GM23248 (cell line): ENCODE data around the gene AGFG2. TPM values are rescaled to one million over a fixed set of nuclear protein-coding genes. Genes with fewer than 3 reads are reported as not detected.

Experiments
- DNase-seq: peaks from one replicate; pipeline ENCODE4 v3.0.0-alpha.2; 2015
- H2AFZ ChIP-seq: fragments of 200-600 bp; sonication (generic); 2 replicates; pipeline ENCODE4 v1.6.1; 2016; ENCODE audit warnings: antibody characterized with exemption
- H3F3A ChIP-seq: fragments of 200-600 bp; sonication (generic); 2 replicates; pipeline ENCODE4 v1.6.1; 2016; ENCODE audit warnings: mild to moderate bottlenecking, antibody characterized with exemption, mixed run types; ENCODE audit not compliant: insufficient read depth
- H3K27ac ChIP-seq: fragments of 200-600 bp; sonication (generic); 2 replicates; pipeline ENCODE4 v1.5.1; 2016; ENCODE audit warnings: mild to moderate bottlenecking
- H3K27me3 ChIP-seq: fragments of 200-600 bp; sonication (generic); replicated peaks from 2 replicates; pipeline ENCODE4 v1.6.1; 2016; ENCODE audit warnings: mild to moderate bottlenecking; ENCODE audit not compliant: insufficient read depth
- H3K36me3 ChIP-seq: fragments of 200-600 bp; sonication (generic); 2 replicates; pipeline ENCODE4 v1.6.1; 2016; ENCODE audit warnings: low read depth, mild to moderate bottlenecking
- H3K4me1 ChIP-seq: fragments of 200-600 bp; sonication (generic); 2 replicates; pipeline ENCODE4 v1.6.1; 2016; ENCODE audit warnings: mild to moderate bottlenecking; ENCODE audit not compliant: insufficient read depth
- H3K4me2 ChIP-seq: fragments of 200-600 bp; sonication (generic); one replicate; pipeline ENCODE4 v1.6.1; 2016; ENCODE audit warnings: mild to moderate bottlenecking; ENCODE audit not compliant: unreplicated experiment
- H3K4me3 ChIP-seq: fragments of 200-600 bp; sonication (generic); 2 replicates; pipeline ENCODE4 v1.5.1; 2016; ENCODE audit warnings: mild to moderate bottlenecking
- H3K79me2 ChIP-seq: fragments of 200-600 bp; sonication (generic); 2 replicates; pipeline ENCODE4 v1.6.1; 2016; ENCODE audit warnings: mild to moderate bottlenecking; ENCODE audit not compliant: insufficient read depth
- H3K9ac ChIP-seq: fragments of 200-600 bp; sonication (generic); 2 replicates; pipeline ENCODE4 v1.6.1; 2016; ENCODE audit warnings: mild to moderate bottlenecking
- H3K9me2 ChIP-seq: fragments of 200-600 bp; sonication (generic); 2 replicates; pipeline ENCODE4 v1.6.1; 2016; ENCODE audit warnings: mixed run types, mild to moderate bottlenecking, moderate library complexity; ENCODE audit not compliant: insufficient read depth
- H3K9me3 ChIP-seq: fragments of 200-600 bp; sonication (generic); one replicate; pipeline ENCODE4 v1.6.1; 2017; ENCODE audit warnings: low read depth
- H4K20me1 ChIP-seq: fragments of 200-600 bp; sonication (generic); 2 replicates; pipeline ENCODE4 v1.6.0; 2016; ENCODE audit not compliant: insufficient read depth
- EZH2 ChIP-seq: fragments of 200-600 bp; sonication (generic); IDR thresholded peaks from 2 replicates; pipeline ENCODE4 v1.6.1; 2018; ENCODE audit warnings: antibody characterized with exemption, mild to moderate bottlenecking; ENCODE audit not compliant: insufficient read depth, poor library complexity, severe bottlenecking
- EZH2phosphoT487 ChIP-seq: fragments of 200-600 bp; sonication (generic); IDR thresholded peaks from 2 replicates; pipeline ENCODE4 v1.6.1; 2018; ENCODE audit warnings: antibody characterized with exemption, moderate library complexity, mild to moderate bottlenecking, low read depth; ENCODE audit not compliant: insufficient read depth
- WGBS, 2 experiments: methylation state at CpG; one replicate each; pipeline ENCODE4 v1.1.6; 2015 to 2017; ENCODE audit warnings: low lambda C conversion rate in 2 of 2, low coverage in 1 of 2; ENCODE audit errors: missing lambda C conversion rate in 2 of 2; 5-methylcytosine and 5-hydroxymethylcytosine counted together
- in situ Hi-C: fragments of 300-500 bp; cut with MboI; formaldehyde crosslinking; loops from 2 replicates; pipeline ENCODE4 v1.15.0; 2020
- polyA plus RNA-seq: library from polyadenylated mRNA; unstranded; fragments of >200 nt; fragmentation: Nextera tagmentation; extraction: Ambion mirVana; gene quantifications from 2 replicates; pipeline ENCODE4 v1.2.1, GENCODE V29; 2016
- small RNA-seq: library from RNA; depleted of rRNA; stranded (forward); fragments of <200 nt; gene quantifications from one replicate; pipeline ENCODE3, GENCODE V24; 2014; ENCODE audit warnings: low read depth, low replicate concordance
- total RNA-seq: library from RNA; depleted of rRNA; stranded (reverse); fragments of >200 nt; shearing (Covaris generic); gene quantifications from 2 replicates; pipeline ENCODE4 v1.2.3, GENCODE V29; 2014; rRNA removed

The AGFG2 gene
- total and polyA plus RNA-seq, 2 experiments from 2014 or later, result 4.8 to 6.5 TPM

DNA sequence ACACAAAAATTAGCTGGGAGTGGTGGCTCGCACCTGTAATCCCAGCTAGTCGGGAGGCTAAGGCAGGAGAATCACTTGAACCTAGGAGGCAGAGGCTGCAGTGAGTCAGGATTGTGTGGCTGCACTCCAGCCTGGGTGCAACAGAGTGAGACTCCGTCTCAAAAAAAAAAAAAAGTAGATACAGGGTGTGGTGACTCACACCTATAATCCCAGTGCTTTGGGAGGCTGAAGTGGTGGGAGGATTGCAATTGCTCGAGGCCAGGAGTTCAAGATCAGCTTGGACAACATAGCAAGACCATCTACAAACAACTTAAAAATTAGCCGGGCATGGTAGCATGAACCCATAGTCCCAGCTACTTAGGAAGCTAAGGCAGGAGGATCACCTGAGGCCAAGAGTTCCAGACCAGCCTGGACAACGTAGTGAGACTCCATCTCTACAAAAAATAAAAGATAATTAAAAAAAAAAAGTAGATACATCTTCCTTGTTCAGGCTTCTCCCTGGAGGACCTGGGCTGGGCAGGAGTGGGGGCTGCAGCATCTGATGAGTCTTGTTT is 75.4 kb downstream of the AGFG2 start:
- Histone ChIP-seq H2AFZ (no peak overlapping the region), H3K9me2 (no peaks in the 10 kb centered on the region), H3F3A (peaks cover 6% of the 10 kb centered on the region), H3K27me3 (no peaks in the 10 kb centered on the region), H3K79me2 (no peaks in the 10 kb centered on the region), H4K20me1 (no peaks in the 10 kb centered on the region), H3K4me1 (no peaks in the 10 kb centered on the region), H3K27ac (no peak overlapping the region), H3K36me3 (no peaks in the 10 kb centered on the region), H3K9ac (no peak overlapping the region), H3K4me3 (no peak overlapping the region), H3K4me2 (no peak overlapping the region), H3K9me3 (no peaks in the 10 kb centered on the region)
- no peak for TF ChIP-seq EZH2phosphoT487
- no peak for TF ChIP-seq EZH2
- no peak for DNase-seq
- in situ Hi-C loops, result no loop called here
- 66 to 69% methylated on average over 6 of the region's 6 CpGs for WGBS, 2 experiments

Small RNAs within 50 kb of the gene (small RNA-seq; reads per million reads assigned to genes)
- gene RN7SL416P (not detected), gene SAP25 (not detected)

Other genes starting within 250 kb of the AGFG2 start
- gene SPDYE3, start 231.5 kb upstream of the AGFG2 start, total RNA-seq, result not detected in 2 replicates
- gene SPDYE3, start 231.5 kb upstream of the AGFG2 start, polyA plus RNA-seq, result 3.5 and 3.8 TPM in 2 replicates
- 10.8 and 21.8 TPM in 2 replicates for gene PILRB, start 181.1 kb upstream of the AGFG2 start, total RNA-seq
- 7.6 and 10.7 TPM in 2 replicates for gene PILRB, start 181.1 kb upstream of the AGFG2 start, polyA plus RNA-seq
- not detected in 2 replicates for gene PILRA, start 165.7 kb upstream of the AGFG2 start, total RNA-seq
- 1.7 TPM in 2 replicates for gene PILRA, start 165.7 kb upstream of the AGFG2 start, polyA plus RNA-seq
- gene ZCWPW1, start 110.5 kb upstream of the AGFG2 start, total RNA-seq, result 0.89 and 1.9 TPM in 2 replicates
- 3.6 and 4.2 TPM in 2 replicates for gene ZCWPW1, start 110.5 kb upstream of the AGFG2 start, polyA plus RNA-seq
- 24.2 and 27.2 TPM in 2 replicates for gene MEPCE, start 109.4 kb upstream of the AGFG2 start, total RNA-seq
- 7.7 and 8.0 TPM in 2 replicates for gene MEPCE, start 109.4 kb upstream of the AGFG2 start, polyA plus RNA-seq
- gene PPP1R35, start 102.7 kb upstream of the AGFG2 start, total RNA-seq, result 11.9 and 15.8 TPM in 2 replicates
- 15.7 and 20.0 TPM in 2 replicates for gene PPP1R35, start 102.7 kb upstream of the AGFG2 start, polyA plus RNA-seq
- not detected in 2 replicates for gene SPACDR, start 74.9 kb upstream of the AGFG2 start, total RNA-seq
- gene SPACDR, start 74.9 kb upstream of the AGFG2 start, polyA plus RNA-seq, result 0.50 TPM in 1 of 2 replicates, not detected in the other
- gene TSC22D4, start 60.0 kb upstream of the AGFG2 start, total RNA-seq, result 18.6 and 30.7 TPM in 2 replicates
- 19.1 and 20.7 TPM in 2 replicates for gene TSC22D4, start 60.0 kb upstream of the AGFG2 start, polyA plus RNA-seq
- gene NYAP1, start 55.3 kb upstream of the AGFG2 start, total RNA-seq, result not detected in 2 replicates
- not detected in 2 replicates for gene NYAP1, start 55.3 kb upstream of the AGFG2 start, polyA plus RNA-seq
- gene SAP25, start 34.7 kb downstream of the AGFG2 start, total RNA-seq, result not detected in 2 replicates
- 0.42 TPM in 1 of 2 replicates, not detected in the other for gene SAP25, start 34.7 kb downstream of the AGFG2 start, polyA plus RNA-seq
- 13.6 and 29.2 TPM in 2 replicates for gene LRCH4, start 46.9 kb downstream of the AGFG2 start, total RNA-seq
- gene LRCH4, start 46.9 kb downstream of the AGFG2 start, polyA plus RNA-seq, result 11.0 and 12.9 TPM in 2 replicates
- gene FBXO24, start 47.1 kb downstream of the AGFG2 start, total RNA-seq, result 0.43 and 0.89 TPM in 2 replicates
- 0.11 and 0.38 TPM in 2 replicates for gene FBXO24, start 47.1 kb downstream of the AGFG2 start, polyA plus RNA-seq
- gene PCOLCE, start 63.2 kb downstream of the AGFG2 start, total RNA-seq, result 211 and 267 TPM in 2 replicates
- 536 and 544 TPM in 2 replicates for gene PCOLCE, start 63.2 kb downstream of the AGFG2 start, polyA plus RNA-seq
- gene MOSPD3, start 73.3 kb downstream of the AGFG2 start, total RNA-seq, result 14.0 and 17.5 TPM in 2 replicates
- 26.5 and 27.1 TPM in 2 replicates for gene MOSPD3, start 73.3 kb downstream of the AGFG2 start, polyA plus RNA-seq
- gene TFR2, start 102.3 kb downstream of the AGFG2 start, total RNA-seq, result 0.11 and 0.51 TPM in 2 replicates
- gene TFR2, start 102.3 kb downstream of the AGFG2 start, polyA plus RNA-seq, result 0.28 and 0.79 TPM in 2 replicates
- not detected in 2 replicates for gene ACTL6B, start 117.2 kb downstream of the AGFG2 start, total RNA-seq
- not detected in 2 replicates for gene ACTL6B, start 117.2 kb downstream of the AGFG2 start, polyA plus RNA-seq
- gene GNB2, start 134.5 kb downstream of the AGFG2 start, total RNA-seq, result 65.6 and 89.8 TPM in 2 replicates
- gene GNB2, start 134.5 kb downstream of the AGFG2 start, polyA plus RNA-seq, result 130 and 132 TPM in 2 replicates
- gene GIGYF1, start 155.0 kb downstream of the AGFG2 start, total RNA-seq, result 15.6 and 19.5 TPM in 2 replicates
- gene GIGYF1, start 155.0 kb downstream of the AGFG2 start, polyA plus RNA-seq, result 6.4 and 7.4 TPM in 2 replicates
- gene POP7, start 166.9 kb downstream of the AGFG2 start, total RNA-seq, result 31.3 and 35.2 TPM in 2 replicates
- 63.4 and 67.9 TPM in 2 replicates for gene POP7, start 166.9 kb downstream of the AGFG2 start, polyA plus RNA-seq
- not detected in 2 replicates for gene EPO, start 181.3 kb downstream of the AGFG2 start, total RNA-seq
- not detected in 2 replicates for gene EPO, start 181.3 kb downstream of the AGFG2 start, polyA plus RNA-seq
- gene ZAN, start 194.4 kb downstream of the AGFG2 start, total RNA-seq, result not detected in 2 replicates
- gene ZAN, start 194.4 kb downstream of the AGFG2 start, polyA plus RNA-seq, result not detected in 2 replicates